Skeletal muscle tissue (tissue), 4 donors: Measurements from ENCODE around the gene SLC51B. TPM values are rescaled to one million over a fixed set of nuclear protein-coding genes. Genes with fewer than 3 reads are reported as not detected.
"Not testable (repeated sequence)": the region's sequence is repeated elsewhere in the genome, so short reads cannot be mapped to it uniquely, and the experiment has no call there.

Source experiments
- H3K27ac ChIP-seq: one replicate; pipeline ENCODE4 v1.7.0; 2013; ENCODE audit warnings: mild to moderate bottlenecking, low read depth, low read length, inconsistent platforms
- H3K27me3 ChIP-seq, 3 donors: one replicate each; pipeline ENCODE4 v1.7.0; 2013; ENCODE audit warnings: low read length in 3 of 3; ENCODE audit not compliant: control insufficient read depth in 3 of 3, insufficient read depth in 3 of 3
- H3K36me3 ChIP-seq, 3 donors: one replicate each; pipeline ENCODE4 v1.7.0; 2013; ENCODE audit warnings: low read length in 3 of 3; ENCODE audit not compliant: control insufficient read depth in 3 of 3, insufficient read depth in 3 of 3
- H3K4me1 ChIP-seq, 3 donors: one replicate each; pipeline ENCODE4 v1.7.0; 2013; ENCODE audit warnings: low read length in 3 of 3, mild to moderate bottlenecking in 3 of 3; ENCODE audit not compliant: control insufficient read depth in 3 of 3, insufficient read depth in 3 of 3
- H3K4me3 ChIP-seq, 3 donors: one replicate each; pipeline ENCODE4 v1.7.0; 2013; ENCODE audit warnings: low read length in 3 of 3
- H3K9ac ChIP-seq, 3 donors: one replicate each; pipeline ENCODE4 v1.7.0; 2013; ENCODE audit warnings: low read length in 3 of 3, mild to moderate bottlenecking in 3 of 3, moderate library complexity in 2 of 3, low read depth in 1 of 3
- H3K9me3 ChIP-seq, 3 donors: one replicate each; pipeline ENCODE4 v1.7.0; 2013; ENCODE audit warnings: low read length in 3 of 3; ENCODE audit not compliant: control insufficient read depth in 3 of 3
- total RNA-seq: library from RNA; depleted of rRNA; stranded (reverse); fragments of >200 nt; gene quantifications from one replicate; pipeline ENCODE4 v1.2.3, GENCODE V29; 2014
- donor health status: Osteomylitis.

SLC51B gene
- total RNA-seq, 1 donor from 2014 or later = 0.52 TPM

DNA sequence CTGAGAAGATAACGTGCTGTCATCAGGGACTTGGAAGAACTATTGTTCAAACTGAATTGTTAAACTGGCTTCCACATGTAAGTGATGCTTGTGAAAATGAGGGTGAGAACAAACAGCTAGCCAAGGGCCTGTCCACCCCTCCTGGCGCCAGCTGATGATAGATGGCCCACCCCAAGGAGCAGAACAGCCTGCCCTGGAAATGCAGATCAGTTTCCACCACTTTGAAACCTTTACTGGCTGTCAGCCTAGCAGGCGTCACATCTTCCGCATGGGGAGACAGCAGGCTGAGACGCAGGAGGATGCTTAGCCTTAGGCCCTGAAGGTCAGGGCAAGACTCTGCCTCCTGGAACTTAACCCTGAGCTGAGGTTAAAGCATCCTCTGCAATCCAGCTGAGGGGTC, 6.4 kb upstream of the SLC51B start:
- H3K4me1 ChIP-seq = peaks cover 4 to 9% (median 6%) of the 10 kb centered on the region in 3 donors
- no peaks in the 10 kb centered on the region for H3K9me3 ChIP-seq
- peaks cover 0 to 2% (median 0%) of the 10 kb centered on the region in 3 donors for H3K27me3 ChIP-seq
- no peak overlapping the region for H3K27ac ChIP-seq
- no peak overlapping the region for H3K4me3 ChIP-seq
- H3K36me3 ChIP-seq = no peaks in the 10 kb centered on the region
- H3K9ac ChIP-seq = no peak overlapping the region

DNA sequence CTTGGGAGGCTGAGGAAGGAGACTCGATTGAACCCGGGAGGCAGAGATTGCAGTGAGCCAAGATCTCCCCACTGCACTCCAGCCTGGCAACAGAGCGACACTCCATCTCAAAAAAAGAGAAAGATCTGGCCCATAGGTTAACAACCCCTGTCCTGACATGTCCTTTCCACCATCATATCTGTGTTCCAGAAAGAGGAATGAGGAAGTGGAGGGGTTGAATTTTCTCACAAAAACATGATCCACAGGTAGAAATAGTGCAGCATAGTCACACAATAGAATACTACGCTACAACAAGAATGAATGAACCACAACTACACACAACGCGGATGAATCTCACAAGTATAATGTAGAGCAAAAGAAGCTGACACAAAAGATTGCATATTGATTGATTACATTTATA, 4.7 kb upstream of the SLC51B start:
- Histone ChIP-seq H3K36me3 (no peaks in the 10 kb centered on the region), H3K4me1 (peaks cover 9 to 17% (median 15%) of the 10 kb centered on the region in 3 donors), H3K4me3 (no peak overlapping the region), H3K9ac (no peak overlapping the region), H3K27ac (no peak overlapping the region), H3K9me3 (no peaks in the 10 kb centered on the region), H3K27me3 (peaks cover 0 to 2% (median 0%) of the 10 kb centered on the region in 3 donors)

DNA sequence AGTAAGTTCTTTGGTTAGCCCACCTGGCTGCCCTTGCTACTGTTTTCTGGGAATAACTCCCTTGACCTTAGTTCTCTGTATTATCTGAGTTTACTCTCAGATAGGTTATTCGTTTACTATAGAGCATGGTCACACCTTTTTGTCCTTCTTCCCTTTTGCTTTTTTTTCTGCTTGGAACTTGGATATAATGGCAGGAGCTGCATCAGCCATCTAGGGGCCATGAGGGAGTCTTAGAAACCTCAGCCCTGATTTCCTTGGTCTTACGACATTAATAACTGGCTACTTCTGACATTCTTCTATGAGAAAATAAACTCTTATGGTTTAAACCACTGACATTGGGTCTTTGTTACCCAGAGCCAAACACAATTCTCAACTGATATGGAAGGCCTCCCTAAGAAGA, 3.4 kb upstream of the SLC51B start:
- H3K4me3 ChIP-seq = no peak overlapping the region
- no peaks in the 10 kb centered on the region for H3K9me3 ChIP-seq
- H3K27me3 ChIP-seq = peaks cover 0 to 2% (median 0%) of the 10 kb centered on the region in 3 donors
- no peak overlapping the region for H3K27ac ChIP-seq
- no peaks in the 10 kb centered on the region for H3K36me3 ChIP-seq
- H3K4me1 ChIP-seq = peaks cover 9 to 18% (median 16%) of the 10 kb centered on the region in 3 donors
- no peak overlapping the region for H3K9ac ChIP-seq

DNA sequence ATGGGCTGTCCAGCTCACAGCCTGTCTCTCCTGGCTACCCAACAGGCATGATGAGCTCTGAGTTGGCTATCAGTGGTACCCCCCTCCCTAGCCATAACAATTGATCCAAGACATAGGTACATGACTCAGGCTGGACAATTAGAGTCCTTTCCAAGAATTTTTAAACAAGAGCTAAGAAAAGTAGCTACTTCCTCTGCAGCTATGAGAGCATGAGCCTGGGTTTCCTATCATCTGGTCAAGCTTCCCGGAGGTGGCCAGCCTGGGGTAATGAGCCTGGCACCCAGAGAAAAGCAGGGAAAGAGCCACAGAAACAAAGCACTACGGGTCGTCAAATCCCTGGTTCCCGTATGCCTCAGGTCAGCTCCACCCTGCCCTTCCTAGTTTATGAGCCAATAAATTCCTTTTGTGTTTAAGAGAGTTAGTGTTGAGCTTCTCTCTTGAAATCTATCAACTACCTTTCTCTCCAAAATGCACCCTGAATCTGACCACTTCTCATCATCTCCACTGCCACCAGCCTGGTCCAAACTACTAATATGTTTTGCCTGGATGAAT, 2.3 kb upstream of the SLC51B start:
- Histone ChIP-seq H3K27me3 (peaks cover 0 to 2% (median 0%) of the 10 kb centered on the region in 3 donors), H3K4me3 (no peak overlapping the region), H3K4me1 (peaks cover 9 to 18% (median 16%) of the 10 kb centered on the region in 3 donors), H3K36me3 (no peaks in the 10 kb centered on the region), H3K9me3 (no peaks in the 10 kb centered on the region), H3K27ac (peak overlapping the region; percentile 40), H3K9ac (no peak overlapping the region)

DNA sequence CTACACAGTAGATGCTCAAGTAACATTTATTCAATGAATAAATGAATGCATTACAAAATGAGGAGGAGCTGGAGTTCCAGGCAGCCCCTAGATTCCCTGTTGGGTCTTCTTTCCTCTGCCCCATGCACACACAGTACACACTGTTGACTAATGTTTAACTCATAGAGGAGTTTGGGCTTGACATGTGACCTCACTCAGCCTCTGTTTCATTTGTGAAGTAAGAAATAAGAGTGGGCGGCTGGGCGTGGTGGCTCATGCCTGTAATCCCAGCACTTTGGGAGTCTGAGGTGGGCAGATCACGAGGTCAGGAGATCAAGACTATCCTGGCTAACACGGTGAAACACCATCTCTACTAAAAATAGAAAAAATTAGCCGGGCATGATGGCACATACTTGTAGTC, 969 bp upstream of the SLC51B start:
- H3K4me3 ChIP-seq, H3K9me3 ChIP-seq, H3K27ac ChIP-seq, H3K36me3 ChIP-seq, H3K9ac ChIP-seq, H3K27me3 ChIP-seq: not testable (repeated sequence)
- peaks cover 12 to 18% (median 16%) of the 10 kb centered on the region in 3 donors for H3K4me1 ChIP-seq

DNA sequence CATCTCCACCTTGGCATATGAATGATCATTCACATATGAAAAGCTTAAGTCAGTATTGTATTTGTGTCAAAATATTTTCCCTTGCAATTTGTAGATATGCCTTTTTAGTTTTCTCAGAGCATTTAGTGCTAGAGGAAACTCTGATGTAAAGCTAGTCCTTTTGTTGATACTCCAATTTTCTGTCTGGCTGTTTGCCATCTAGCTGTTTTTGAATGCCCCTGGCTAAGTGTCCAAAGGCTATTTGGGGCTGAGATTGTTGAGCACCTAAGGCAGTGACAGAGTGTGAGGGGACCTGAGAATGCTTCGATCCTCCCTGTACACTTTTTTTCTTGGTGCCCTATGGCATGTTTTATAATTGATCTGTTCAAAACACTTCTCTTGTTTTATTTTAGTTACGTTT, 3.1 kb downstream of the SLC51B start:
- no peak overlapping the region for H3K4me3 ChIP-seq
- H3K9me3 ChIP-seq = no peaks in the 10 kb centered on the region
- no peaks in the 10 kb centered on the region for H3K27me3 ChIP-seq
- H3K36me3 ChIP-seq = peaks cover 0 to 2% (median 0%) of the 10 kb centered on the region in 3 donors
- H3K4me1 ChIP-seq = peaks cover 18% of the 10 kb centered on the region in 3 donors
- H3K9ac ChIP-seq = no peak overlapping the region
- no peak overlapping the region for H3K27ac ChIP-seq

DNA sequence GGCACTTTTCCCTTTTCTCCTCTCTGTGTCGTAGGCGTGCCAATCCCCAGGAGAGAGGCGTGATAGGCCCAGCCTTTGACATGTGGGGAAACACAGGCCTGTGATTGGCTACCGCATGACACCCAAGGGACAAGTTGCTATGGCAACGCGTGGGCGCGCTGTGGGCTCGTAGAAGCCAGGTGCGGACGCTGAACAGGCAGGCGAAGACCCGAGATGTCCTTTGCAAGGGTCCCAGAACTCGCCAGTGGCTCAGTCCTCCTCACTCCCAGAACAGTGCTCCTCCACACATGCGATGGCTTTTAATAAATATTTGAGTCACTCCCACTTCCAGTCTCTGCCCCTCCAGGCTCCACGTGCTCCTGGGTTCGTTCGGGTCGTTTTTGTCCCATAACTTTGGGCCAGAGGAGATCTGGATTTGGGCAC, 4.2 kb downstream of the SLC51B start:
- Histone ChIP-seq H3K27ac (no peak overlapping the region), H3K4me1 (peaks cover 16 to 18% (median 16%) of the 10 kb centered on the region in 3 donors), H3K27me3 (no peaks in the 10 kb centered on the region), H3K9ac (peak overlapping the region in 1 of 3 donors; percentile 5), H3K36me3 (peaks cover 0 to 7% (median 0%) of the 10 kb centered on the region in 3 donors), H3K4me3 (peak overlapping the region; percentile 61 to 73 (median 67)), H3K9me3 (no peaks in the 10 kb centered on the region)

DNA sequence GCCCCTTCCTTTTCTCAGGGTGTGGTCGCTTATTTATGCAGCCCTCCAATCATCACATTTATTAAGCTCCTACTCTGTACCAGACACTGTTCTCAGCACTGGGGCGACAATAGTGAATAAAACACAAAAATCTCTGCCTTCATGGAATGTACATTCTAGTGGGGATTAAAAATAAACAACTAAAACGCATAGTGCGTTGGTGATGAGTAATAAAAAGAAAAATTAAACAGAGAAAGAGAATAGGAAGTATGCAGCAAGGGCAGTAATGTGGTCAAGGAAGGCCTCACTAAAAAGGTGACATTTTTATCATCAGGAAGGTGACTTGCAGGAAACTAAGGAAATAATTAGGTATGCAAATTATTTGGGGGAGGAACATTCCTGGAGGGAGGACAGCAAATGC, 5.1 kb downstream of the SLC51B start:
- Histone ChIP-seq H3K27me3 (no peaks in the 10 kb centered on the region), H3K9me3 (no peaks in the 10 kb centered on the region), H3K27ac (no peak overlapping the region), H3K36me3 (peaks cover 0 to 14% (median 4%) of the 10 kb centered on the region in 3 donors), H3K9ac (no peak overlapping the region), H3K4me1 (peaks cover 12 to 18% (median 15%) of the 10 kb centered on the region in 3 donors), H3K4me3 (no peak overlapping the region)

DNA sequence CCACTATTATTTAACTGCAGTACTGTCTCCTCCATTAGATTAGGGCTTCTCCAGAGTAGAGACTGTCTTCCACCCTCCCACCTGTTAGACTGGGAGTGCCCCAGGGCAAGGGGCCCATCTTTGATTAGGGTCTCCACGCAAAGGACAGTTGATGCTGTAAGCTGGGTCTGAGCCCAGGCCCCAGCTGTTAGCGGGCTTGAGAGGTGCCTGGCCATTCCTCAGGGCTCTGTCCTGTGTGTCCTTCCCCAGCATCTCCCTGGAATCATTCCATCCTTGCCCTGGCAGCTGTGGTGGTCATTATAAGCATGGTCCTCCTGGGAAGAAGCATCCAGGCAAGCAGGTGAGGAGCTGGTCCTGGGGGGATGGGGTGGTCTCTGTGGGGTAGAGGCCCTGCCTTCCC, 6.1 kb downstream of the SLC51B start:
- Histone ChIP-seq H3K27me3 (no peaks in the 10 kb centered on the region), H3K9me3 (no peaks in the 10 kb centered on the region), H3K27ac (no peak overlapping the region), H3K36me3 (peaks cover 0 to 18% (median 10%) of the 10 kb centered on the region in 3 donors), H3K4me1 (peaks cover 14 to 22% (median 14%) of the 10 kb centered on the region in 3 donors), H3K9ac (no peak overlapping the region), H3K4me3 (no peak overlapping the region)

DNA sequence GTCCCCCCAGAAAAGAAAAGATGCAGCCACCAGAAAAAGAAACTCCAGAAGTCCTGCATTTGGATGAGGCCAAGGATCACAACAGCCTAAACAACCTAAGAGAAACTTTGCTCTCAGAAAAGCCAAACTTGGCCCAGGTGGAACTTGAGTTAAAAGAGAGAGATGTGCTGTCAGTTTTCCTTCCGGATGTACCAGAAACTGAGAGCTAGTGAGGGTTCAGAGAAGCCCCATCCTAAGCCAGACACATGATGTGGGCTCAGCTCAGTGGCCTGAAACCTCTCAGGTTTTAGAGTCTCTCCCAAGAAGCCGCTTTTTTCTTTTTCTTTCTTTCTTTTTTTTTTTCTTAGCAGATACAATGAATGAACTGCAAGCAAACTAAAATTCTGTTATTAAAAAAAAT, 7.8 kb downstream of the SLC51B start:
- Histone ChIP-seq H3K4me3 (no peak overlapping the region), H3K27ac (no peak overlapping the region), H3K9ac (no peak overlapping the region), H3K36me3 (peaks cover 0 to 27% (median 10%) of the 10 kb centered on the region in 3 donors), H3K27me3 (no peaks in the 10 kb centered on the region), H3K9me3 (no peaks in the 10 kb centered on the region), H3K4me1 (peaks cover 14 to 26% (median 19%) of the 10 kb centered on the region in 3 donors)
